Left lung (tissue), 10 donors: ENCODE results near the gene PYROXD2. TPM values are rescaled to one million over a fixed set of nuclear protein-coding genes. Genes with fewer than 3 reads are reported as not detected.

Experiments
- ATAC-seq: fragments of 200-7000 bp; cut with Tn5 transposase; one replicate; pipeline ENCODE4 v1.9.1; 2020; ENCODE audit warnings: moderate library complexity
- DNase-seq, 4 donors: peaks; one replicate each; pipeline ENCODE4 v3.0.0-alpha.2; 2013 to 2020
- H3K27ac ChIP-seq, 2 donors: fragments of 200-600 bp; sonication (generic) in 1 of 2; one replicate each; pipeline versions ENCODE4 v1.5.0 to v1.8.0; 2020 to 2021
- H3K27me3 ChIP-seq, 2 donors: fragments of 200-600 bp; sonication (generic) in 1 of 2; one replicate each; pipeline versions ENCODE4 v1.5.0 to v1.8.0; 2020 to 2021
- H3K36me3 ChIP-seq, 2 donors: fragments of 200-600 bp; sonication (generic) in 1 of 2; one replicate each; pipeline versions ENCODE4 v1.5.0 to v1.8.0; 2020 to 2021
- H3K4me1 ChIP-seq, 2 donors: fragments of 200-600 bp; one replicate each; pipeline ENCODE4 v1.8.0; 2021
- H3K4me3 ChIP-seq, 2 donors: fragments of 200-600 bp; sonication (generic) in 1 of 2; one replicate each; pipeline versions ENCODE4 v1.5.0 to v1.8.0; 2020 to 2021; ENCODE audit warnings: mild to moderate bottlenecking in 1 of 2
- H3K9me3 ChIP-seq, 2 donors: fragments of 200-600 bp; sonication (generic) in 1 of 2; one replicate each; pipeline versions ENCODE4 v1.5.0 to v1.8.0; 2020 to 2021
- CTCF ChIP-seq, 2 donors: fragments of 200-600 bp; sonication (generic) in 1 of 2; IDR thresholded peaks; one replicate each; pipeline versions ENCODE4 v1.5.0 to v1.8.0; 2021; ENCODE audit warnings: antibody characterized with exemption in 2 of 2
- intact Hi-C, 2 donors: fragments of 100-400 bp; cut with DNase I; formaldehyde crosslinking; loops; one replicate each; pipeline versions ENCODE4 v1.11.2 to v1.14.2; 2022
- polyA plus RNA-seq, 6 donors: library from polyadenylated mRNA; unstranded; fragments of 120-200 nt; gene quantifications; one replicate each; pipeline ENCODE4 v1.2.1, GENCODE V29; 2013; ENCODE audit not compliant: insufficient read length in 6 of 6
- total RNA-seq, 2 donors: library from RNA; stranded (reverse); fragmentation: NEBNext Ultra II Directional; extraction: Animal tissue kit (Norgen Biotek cat#: 25700); gene quantifications; one replicate each; pipeline ENCODE4 v1.2.1, GENCODE V29; 2021
- donor health status: DM: no; HTN: yes; CAD: no.
- donor health status: DM: no; HTN: no; CAD: no.

PYROXD2 gene
- total and polyA plus RNA-seq, 8 donors, result 8.2 to 48.2 (median 38.3) TPM

GRCh38 chr10:98456043-98456570 lies 41.1 kb upstream of the PYROXD2 start:
- intact Hi-C loops, result no loop called here
- no peaks in the 10 kb centered on the region for H3K36me3 ChIP-seq
- ATAC-seq (no peak), DNase-seq (no peak)
- TF ChIP-seq CTCF (IDR thresholded peaks at IDR 0.05), result no peak
- no peaks in the 10 kb centered on the region for H3K9me3 ChIP-seq
- H3K27me3 ChIP-seq, result peaks cover 5 to 33% of the 10 kb centered on the region in 2 donors
- H3K4me3 ChIP-seq, result no peak overlapping the region
- H3K27ac ChIP-seq, result no peak overlapping the region
- H3K4me1 ChIP-seq, result peaks cover 0 to 10% of the 10 kb centered on the region in 2 donors

DNA sequence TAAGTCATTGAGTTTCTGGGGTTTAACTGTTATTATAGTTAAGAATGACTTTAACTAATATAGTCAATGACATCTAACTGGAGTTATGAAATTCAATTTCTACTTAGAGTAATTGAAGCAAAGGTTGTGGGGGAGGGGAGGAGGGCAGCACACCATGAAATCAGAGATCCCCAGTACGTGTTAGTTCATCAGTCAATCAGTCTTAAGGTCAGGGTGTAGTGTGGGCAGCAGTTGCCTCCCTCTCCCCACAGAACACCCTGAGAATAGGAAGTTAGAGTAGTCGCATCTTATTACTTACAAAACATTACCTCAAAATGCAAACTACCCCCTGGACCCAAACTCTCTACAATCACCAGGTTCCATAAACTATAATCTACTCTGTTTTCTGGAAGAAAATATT lies 38.7 kb upstream of the PYROXD2 start:
- no peak overlapping the region for H3K4me3 ChIP-seq
- peaks cover 5 to 33% of the 10 kb centered on the region in 2 donors for H3K27me3 ChIP-seq
- no peak for TF ChIP-seq CTCF (IDR thresholded peaks at IDR 0.05)
- no peak for ATAC-seq
- H3K27ac ChIP-seq, result no peak overlapping the region
- H3K9me3 ChIP-seq, result no peaks in the 10 kb centered on the region
- H3K36me3 ChIP-seq, result no peaks in the 10 kb centered on the region
- intact Hi-C loops, result no loop called here
- no peaks in the 10 kb centered on the region for H3K4me1 ChIP-seq
- no peak for DNase-seq

GRCh38 chr10:98450618-98451017 lies 35.6 kb upstream of the PYROXD2 start:
- Histone ChIP-seq H3K36me3 (no peaks in the 10 kb centered on the region), H3K4me3 (no peak overlapping the region), H3K4me1 (peaks cover 2 to 9% of the 10 kb centered on the region in 2 donors), H3K9me3 (no peaks in the 10 kb centered on the region), H3K27me3 (peaks cover 5 to 8% of the 10 kb centered on the region in 2 donors), H3K27ac (no peak overlapping the region)
- ATAC-seq, result no peak
- DNase-seq, result no peak
- TF ChIP-seq CTCF (IDR thresholded peaks at IDR 0.05), result no peak
- intact Hi-C loops, result no loop called here

GRCh38 chr10:98449287-98449686 lies 34.3 kb upstream of the PYROXD2 start:
- Histone ChIP-seq H3K36me3 (peaks cover 0 to 12% of the 10 kb centered on the region in 2 donors), H3K9me3 (no peaks in the 10 kb centered on the region), H3K27ac (no peak overlapping the region), H3K27me3 (peaks cover 5 to 8% of the 10 kb centered on the region in 2 donors), H3K4me3 (no peak overlapping the region), H3K4me1 (peaks cover 4 to 21% of the 10 kb centered on the region in 2 donors)
- intact Hi-C loops, result no loop called here
- ATAC-seq (no peak), DNase-seq (no peak)
- no peak for TF ChIP-seq CTCF (IDR thresholded peaks at IDR 0.05)

DNA sequence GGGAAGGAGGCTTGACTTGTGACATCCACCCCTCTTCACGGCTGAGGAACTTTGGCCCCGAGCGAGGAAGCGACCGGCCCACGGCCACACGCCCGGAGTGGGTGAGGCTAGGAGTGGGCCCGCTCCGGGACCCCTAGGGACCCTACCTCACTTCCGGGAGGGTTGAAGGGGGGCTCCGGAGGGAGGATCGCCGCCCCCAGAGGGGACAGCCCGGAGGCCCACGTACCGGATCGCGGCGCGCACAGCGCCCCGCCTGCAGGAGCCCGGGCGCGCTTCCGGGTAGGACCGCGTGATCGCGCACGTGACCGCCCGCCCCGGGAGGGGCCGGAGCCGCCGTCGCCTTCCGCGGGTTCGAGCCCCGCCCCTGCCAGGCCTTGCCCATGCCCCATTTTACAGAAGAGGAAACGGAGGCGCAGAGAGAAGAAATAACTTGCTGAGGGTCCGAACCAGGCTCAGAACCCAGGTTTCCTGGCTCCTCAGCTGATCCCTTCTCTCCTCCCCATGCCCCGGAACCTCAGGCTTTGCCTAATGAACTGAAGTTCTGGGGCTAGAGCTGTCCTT lies 31.8 kb upstream of the PYROXD2 start, which contains the start of gene HPS1:
Gene HPS1, minus strand, starts transcription at position 275 of the 561 bp plus-strand sequence. CDS start 3,695 bp downstream, outside the sequence.
- Histone ChIP-seq H3K4me1 (peaks cover 4 to 28% of the 10 kb centered on the region in 2 donors), H3K27me3 (peaks cover 0 to 3% of the 10 kb centered on the region in 2 donors), H3K9me3 (no peaks in the 10 kb centered on the region), H3K27ac (peak within 1 kb of the TSS; percentile 84 to 90), H3K36me3 (peaks cover 0 to 37% of the 10 kb centered on the region in 2 donors), H3K4me3 (peak within 1 kb of the TSS; percentile 74 to 80)
- peak; percentile 98 for ATAC-seq
- TF ChIP-seq CTCF (IDR thresholded peaks at IDR 0.05), result no peak
- DNase-seq, result peak; percentile 60 to 97 (median 84)
- intact Hi-C loops, result no loop called here
